ENCODE data around the gene ZNF428.
A peak's percentile ranks its signal among the peaks of the same experiment; 100 is the strongest.
"Not testable (repeated sequence)": the region's sequence is repeated elsewhere in the genome, so short reads cannot be mapped to it uniquely, and the experiment has no call there.

ZNF428 gene

DNA sequence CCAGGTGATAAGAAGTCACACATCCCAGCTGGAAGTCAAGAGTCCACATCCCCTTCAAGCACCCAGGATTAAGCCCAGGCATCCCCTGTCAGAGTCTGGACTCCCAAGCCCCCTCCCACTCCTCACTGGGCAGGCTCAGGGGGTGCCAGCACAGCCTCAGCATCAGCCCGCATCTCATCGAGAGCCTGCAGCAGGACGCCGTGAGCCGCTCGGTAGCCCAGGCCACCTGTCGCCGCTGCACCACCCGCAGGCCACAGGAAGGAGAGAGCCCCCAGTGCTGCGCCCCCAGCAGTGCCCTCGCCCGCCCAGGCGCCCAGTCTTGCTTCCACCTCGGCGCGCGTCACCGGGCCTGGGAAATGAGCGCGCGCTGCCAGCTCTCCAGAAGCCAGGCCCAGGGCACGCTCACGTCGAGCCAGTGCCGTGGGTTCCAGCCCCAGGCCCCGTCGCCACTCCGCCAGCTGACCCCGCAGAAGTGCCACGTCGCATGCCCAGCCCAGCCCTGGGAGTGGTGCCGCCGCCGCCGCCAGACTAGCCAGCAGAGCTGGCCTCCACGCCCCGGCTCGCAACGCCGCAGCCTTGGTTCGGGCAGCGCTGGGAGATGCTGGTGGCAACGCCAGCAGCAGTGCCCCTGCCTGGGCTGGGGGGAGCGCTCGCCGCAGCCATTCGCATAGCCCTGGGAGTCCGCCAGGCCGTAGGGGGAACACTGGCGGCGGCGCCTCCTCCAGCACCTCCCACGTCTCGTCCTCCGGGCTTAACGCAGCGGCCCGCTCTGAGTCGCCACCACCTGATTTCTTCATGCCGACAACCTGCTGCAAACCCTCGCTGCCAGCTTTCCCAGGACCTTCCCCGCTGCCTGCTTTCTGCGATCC is 27.3 kb downstream of the ZNF428 start:
- no peak for DNase-seq

DNA sequence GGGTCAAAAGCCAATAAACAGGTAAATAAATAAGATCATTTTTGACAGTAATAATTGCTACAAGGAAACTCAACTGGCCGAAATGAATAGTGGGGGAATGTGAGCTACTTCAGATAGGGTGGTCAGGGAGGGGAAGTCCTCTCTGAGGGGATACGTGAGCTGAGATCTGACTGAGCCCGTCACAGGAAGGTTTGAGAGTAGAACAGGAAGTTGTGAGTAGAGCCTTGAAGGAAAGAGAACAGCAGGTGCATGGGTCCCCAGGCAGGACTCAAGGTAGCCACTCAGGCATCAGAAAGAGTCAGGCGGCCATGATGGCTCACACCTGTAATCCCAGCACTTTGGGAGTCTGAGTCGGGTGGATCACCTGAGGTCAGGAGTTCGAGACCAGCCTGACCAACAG is 29.8 kb downstream of the ZNF428 start:
- DNase-seq = no peak

DNA sequence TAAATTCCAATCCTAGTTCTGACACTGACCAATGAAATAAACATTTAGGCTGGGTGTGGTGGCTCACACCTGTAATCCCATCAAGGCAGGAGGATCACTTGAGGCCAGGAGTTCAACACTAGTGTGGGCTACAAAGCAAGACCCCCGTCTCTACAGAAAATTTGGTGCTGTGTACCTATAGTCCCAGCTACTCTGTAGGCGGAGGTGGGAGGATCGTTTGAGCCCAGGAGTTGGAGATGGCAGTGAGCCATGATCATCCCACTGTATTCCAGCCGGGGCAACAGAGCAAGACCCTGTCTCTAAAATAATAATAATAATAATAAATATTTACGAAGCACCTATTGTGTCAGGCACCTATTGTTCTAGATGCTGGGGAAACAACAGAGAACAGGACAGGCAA is 30.2 kb downstream of the ZNF428 start:
- DNase-seq = no peak

DNA sequence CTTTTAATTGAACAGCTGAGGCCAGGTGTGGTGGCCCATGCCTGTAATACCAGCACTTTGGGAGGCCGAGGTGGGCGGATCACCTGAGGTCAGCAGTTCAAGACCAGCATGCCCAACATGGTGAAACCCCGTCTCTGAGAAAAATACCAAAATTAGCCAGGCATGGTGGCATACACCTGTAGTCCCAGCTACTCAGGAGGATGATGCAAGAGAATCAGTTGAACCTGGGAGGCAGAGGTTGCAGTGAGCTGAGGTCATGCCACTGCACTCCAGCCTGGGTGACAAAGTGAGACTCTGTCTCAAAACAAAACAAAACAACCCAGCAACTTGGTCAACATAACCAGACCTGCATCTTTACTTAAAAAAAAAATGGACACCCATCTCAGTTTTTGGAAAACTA is 32.4 kb downstream of the ZNF428 start:
- DNase-seq = not testable (repeated sequence)

DNA sequence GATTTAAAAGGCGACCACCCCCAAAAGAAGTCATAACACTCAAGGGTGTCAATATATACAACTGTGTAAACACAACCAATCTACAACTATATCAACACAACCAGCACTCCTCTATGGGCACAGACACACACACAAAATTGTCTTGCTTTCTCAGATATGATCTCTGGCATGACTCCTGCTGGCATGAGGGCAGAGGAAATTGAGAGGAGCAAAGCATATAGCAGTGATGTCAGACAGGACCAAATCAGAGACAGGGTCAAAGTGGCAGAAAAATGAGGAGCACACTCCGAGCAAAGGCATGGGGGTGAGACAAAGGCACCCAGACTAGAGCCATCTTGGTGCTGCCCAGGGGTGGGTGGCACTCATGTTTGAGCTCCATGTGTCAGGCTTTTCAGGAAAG is 33.1 kb downstream of the ZNF428 start:
- DNase-seq = no peak

DNA sequence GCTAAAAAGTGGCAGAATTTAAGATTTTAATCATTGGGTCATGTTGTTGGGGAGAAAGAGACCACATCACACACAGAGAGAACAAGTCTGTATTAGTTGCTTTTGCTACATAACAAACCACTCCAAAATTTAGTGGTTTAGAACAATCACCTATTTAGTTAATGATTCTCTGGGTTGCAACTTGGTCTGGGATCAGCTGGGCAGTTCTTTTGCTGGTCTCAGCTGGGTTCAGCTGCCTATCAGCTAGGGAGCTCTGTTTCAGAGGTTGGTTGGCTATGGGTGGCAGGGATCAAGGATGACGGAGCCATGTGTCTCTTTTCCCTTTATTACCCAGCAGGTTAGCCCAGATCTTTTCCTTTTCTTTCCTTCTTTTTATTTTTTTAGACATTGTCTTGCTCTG is 34.9 kb downstream of the ZNF428 start:
- DNase-seq = no peak

DNA sequence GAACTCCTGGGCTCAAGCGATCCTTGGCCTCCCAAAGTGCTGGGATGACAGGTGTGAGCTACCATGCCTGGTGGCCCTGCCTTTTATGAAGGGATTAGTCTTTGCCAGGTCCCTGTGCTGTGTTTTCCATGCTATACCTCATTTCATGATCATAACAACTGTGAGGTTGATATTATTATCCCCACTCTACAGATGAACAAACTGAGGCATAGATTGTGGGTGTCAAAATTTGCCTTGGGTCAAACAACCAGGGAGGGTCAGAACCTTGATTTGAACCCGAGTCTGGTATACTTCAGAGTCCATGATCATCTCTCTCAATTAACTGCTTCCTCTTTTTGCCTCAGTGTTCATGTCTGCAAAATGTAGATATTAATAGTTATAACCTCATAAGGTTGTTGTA is 36.9 kb downstream of the ZNF428 start:
- DNase-seq = no peak

DNA sequence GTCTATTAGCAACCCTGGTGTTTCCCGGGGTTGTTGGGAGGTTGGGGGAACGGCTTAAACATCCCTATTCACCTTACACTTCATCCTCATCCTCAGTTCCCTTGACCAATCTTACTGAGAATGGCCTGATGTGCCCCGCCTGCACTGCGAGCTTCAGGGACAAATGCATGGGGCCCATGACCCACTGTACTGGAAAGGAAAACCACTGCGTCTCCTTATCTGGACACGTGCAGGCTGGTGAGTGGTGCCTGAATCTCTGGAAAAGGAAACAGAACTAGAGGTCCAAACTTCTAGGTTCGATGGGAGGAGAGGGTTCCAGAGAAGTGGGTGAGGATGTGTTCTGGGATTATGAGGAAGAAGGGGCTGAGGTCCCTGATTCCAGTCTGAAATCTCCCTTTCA is 38.0 kb downstream of the ZNF428 start:
- DNase-seq = no peak

DNA sequence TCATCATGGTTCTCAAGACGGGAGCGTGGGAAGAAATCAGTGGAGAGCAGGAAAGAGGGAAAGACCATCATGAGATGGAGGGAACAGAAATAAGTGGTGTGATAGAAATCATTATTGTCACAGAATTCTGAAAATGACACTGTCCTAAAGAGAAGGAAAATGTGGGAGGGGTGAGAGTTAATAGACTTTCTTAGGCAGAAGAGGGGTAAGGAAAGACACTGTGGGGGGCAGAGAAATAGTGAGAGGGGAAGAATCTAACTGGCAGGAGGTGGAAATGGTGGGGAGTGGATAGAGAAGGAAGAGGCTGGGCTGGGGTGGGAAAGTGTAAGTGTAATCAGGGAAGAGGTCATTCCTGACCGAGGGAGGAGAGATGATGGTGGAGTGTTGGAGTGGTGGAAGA is 40.6 kb downstream of the ZNF428 start:
- no peak for DNase-seq

DNA sequence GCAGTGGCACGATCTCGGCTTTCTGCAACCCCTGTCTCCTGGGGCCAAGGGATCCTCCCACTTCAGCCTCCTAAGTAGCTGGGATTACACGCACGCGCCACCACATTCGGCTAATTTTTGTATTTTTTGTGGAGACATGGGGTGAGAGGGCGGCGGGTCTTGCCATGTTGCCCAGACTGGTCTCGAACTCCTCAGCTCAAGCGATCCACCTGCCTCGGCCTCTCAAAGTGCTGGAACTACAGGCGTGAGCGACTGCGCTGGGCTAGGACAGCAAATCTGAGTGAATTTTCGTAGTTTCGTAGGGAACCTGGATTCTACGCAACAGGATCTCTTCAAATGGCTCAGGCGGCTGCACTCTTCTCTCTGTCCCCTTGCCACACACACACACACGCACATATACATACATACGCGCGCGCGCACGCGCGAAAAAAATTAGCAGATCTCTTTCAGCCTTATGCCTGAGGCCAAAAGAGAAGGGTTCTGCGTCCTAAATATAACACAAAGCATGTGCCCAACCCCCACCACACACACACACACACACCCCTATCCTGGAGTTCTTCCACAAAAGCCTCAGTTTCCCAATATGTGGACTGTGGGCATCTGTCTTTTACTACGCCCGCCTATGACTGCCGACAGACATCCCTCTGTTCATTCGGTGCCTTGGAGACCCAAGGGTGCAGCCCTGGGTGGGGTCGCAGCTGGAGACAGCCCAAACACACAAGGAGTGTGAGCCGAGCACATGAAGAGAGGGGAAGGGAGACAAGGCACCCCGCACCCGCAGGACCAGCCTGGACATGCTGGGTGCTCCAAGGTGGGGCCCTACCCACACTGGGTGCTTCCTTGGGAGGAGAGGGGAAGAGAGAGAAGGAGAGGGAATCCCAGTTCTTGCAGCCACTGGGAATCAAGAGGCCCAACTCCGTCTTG is 43.2 kb downstream of the ZNF428 start:
- no peak for DNase-seq

DNA sequence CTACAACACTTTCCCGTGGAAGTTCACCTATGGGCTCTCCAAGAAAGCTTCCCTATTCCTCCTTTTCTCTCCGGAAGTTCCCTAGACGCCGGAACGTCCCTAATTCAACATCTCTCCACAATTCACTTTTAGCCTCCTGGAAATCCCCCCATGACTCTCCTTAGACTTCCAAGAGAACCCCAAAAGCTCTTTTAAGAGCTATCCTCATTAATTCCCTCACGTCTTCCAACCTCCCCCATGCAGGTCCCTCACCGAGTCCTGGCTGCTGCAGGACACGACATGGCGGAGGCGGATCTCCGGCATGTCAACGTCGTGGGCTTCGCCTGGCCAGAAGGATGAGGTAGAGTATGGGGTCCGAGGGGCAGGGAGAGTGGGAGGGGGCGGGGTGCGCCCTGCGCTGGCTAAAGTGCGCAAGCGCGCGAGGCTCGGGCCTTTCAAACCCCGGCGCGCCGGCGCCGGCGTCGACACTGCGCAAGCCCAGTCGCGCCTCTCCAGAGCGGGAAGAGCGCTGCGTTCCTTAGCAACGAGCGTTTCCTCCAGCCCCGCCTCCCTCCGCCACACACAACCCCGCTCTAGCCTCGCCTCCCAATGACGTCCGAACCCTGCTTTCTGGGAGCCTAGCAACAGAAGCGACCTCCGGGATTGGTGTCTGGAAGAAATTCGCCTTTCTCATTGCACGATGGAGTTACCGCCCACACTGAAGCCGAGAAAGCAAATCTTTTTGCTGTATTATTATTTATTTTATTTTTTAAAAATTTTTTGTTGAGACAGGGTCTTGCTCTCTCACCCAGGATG is 44.1 kb downstream of the ZNF428 start, which contains the start of the genes PINLYP and XRCC1:
Gene PINLYP, plus strand, starts transcription at position 646 of the 795 bp plus-strand sequence. CDS start 1,391 bp downstream, outside the sequence.
Gene XRCC1, minus strand, starts transcription at position 372 of the 795 bp plus-strand sequence. Its CDS starts 69 bp downstream, at position 303.
- peak; percentile 96 for DNase-seq

DNA sequence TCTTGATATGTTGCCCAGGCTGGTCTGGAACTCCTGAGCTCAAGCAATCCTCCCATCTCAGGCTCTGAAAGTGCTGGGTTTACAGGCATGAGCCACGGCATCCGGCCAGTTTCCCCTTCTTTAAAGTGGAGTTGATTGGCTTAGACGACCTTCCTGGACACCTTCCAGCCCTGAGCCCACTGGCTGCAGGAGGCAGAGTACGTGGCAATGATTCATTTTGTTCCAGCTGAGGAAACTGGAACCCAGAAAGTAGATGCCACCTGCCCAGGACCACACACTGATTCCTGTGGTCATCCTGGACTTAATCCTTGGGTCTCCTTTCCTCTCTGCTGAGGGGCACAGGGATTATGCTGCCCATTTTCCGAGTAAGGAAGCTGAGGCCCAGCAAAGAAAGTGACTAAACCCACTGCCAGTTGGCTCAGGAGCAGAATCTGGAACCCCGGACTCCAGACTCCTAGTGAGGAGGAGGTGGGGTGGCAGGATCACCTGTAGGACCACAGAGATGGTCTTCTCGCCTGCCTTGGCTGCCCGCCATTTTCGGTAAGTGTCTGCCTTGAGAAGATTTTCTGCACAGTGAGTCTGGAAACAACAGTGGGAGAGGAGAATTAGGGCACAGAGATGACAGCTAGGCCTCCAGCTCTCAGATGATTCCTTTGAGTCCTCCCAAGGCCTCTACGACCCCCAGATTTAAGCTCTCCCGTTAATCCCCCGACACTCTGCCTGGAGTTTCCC is 44.8 kb downstream of the ZNF428 start:
- DNase-seq = no peak

DNA sequence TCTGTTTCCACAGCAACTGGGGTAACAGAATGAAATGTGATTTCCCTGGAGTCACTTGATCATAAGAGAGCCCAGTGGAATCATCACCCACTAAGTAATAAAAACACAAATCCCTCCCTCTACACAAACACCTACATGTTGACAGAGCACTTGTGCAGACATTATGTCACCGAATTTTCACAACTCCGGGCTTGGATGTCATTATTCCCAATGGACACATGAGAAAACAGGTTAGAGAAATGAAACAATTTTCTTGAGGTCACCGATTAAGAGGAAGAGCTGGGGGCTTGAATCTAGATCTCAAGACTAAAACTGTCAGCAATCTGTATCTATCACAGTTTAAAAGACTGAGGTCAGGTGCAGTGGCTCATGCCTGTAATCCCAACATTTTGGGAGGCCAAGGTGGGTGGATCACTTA is 47.2 kb downstream of the ZNF428 start:
- DNase-seq = no peak

DNA sequence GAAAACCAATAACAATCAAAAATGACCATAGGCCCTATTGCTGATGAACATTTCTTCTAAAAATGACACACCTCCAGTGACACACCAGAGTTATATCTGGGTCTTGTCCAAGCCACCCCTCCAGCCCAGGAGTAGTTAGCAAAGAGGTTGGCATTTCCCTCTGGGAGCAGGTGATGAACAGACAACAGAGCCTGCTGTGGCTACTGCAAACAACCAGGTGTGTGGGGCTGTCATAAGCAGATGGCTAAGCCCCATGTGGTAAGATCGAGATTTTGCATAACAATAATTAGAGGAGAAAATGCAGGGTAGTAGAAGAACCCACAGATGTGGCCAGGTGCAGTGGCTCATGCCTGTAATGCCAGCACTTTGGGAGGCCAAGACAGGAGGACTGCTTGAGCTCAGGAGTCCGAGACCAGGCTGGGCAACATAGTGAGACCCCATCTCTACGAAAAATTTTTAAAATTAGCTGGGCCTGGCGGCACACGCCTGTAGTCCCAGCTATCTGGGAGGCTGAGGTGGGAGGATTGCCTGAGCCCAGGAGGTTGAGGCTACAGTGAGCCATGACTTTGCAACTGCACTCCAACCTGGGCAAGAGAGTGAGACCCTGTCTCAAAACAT is 49.1 kb downstream of the ZNF428 start:
- DNase-seq = no peak

DNA sequence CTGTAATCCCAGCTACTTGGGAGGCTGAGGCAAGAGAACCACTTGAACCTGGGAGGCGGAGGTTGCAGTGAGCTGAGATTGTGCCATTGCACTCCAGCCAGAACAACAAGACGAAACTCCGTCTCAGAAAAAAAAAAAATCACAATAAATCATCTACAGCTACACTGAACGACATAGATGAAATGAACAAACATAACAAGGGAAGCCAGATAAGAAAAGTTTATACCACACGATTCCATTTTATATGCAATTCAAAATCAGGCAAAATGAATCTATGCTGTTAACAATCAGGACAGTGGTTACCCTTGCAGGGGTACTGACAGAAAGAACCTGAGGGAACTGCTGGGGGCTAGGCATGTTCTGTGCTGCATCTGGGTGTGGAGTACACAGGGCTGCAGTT is 49.8 kb downstream of the ZNF428 start:
- DNase-seq = no peak

DNA sequence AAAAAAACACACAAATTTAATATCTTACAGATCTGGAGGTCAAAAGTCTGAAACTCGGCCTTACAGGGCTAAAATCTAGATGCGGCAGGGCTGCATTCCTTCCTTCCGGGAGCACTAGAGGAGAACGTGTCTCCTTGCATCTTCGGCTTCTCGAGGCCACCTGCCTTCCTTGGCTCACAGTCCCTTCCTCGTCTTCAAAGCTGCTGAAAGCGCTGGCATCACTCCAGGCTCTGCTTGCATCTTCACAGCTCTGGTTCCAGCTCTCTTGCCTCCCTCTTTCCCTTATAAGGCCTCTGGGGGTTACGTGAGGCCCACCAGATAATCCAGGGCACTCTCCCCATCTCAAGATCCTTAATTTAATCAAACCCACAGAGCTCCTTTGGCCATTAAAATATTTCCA is 54.6 kb downstream of the ZNF428 start:
- DNase-seq = no peak

DNA sequence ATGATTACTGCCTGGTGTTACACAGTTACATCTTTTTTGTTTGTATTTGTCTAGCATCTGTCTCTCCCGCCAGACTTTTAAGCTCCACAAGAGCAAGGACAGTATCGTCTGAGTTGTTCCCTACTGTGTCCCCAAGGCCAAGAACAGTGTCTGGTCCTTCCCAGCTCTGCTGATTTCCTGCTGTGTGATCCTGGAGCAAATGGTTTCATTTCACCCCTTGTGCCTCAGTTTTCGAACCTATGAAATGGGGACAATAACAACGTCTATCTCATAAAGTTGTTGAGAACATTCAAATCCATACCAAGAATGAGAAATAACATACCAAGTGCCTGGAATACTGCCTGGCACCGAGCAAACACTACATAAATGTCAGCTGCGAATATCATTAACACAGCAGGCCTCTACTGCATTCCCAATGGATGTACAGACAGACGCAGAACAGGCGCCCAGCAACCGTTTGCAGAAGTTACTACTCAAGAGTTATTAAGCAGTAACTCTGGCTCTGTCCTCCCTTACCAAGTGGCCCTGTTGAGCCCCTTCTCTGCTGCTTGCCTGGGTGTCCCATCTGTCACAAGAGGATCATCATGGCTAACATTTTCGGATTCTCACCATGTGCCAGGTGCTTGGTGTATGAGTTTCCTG is 55.5 kb downstream of the ZNF428 start:
- DNase-seq = no peak

DNA sequence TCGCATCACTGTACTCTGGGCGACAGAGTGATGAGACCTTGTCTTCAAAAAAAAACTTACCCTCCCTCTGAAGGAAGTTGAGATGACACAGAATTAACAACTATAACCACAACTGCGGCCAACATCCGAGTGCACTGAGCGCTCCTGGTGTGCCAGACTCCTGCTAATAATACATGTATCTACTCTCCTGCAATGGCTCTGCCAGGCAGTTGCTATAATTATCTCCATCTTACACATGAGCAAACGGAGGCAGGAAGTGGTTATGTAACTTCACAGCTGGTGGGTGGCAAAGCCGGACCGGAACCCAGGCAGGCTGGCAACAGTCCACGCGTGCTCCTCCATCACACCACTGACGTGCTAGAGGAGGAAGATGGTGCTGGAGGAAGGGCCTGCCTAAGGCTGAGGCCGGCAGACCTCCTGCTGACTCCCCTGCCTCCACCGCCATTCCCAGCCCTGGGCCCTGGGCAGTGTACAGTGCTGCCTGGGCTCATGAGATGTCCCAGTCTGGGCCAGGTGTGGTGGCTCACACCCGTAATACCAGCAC is 56.7 kb downstream of the ZNF428 start:
- DNase-seq = peak; percentile 75

DNA sequence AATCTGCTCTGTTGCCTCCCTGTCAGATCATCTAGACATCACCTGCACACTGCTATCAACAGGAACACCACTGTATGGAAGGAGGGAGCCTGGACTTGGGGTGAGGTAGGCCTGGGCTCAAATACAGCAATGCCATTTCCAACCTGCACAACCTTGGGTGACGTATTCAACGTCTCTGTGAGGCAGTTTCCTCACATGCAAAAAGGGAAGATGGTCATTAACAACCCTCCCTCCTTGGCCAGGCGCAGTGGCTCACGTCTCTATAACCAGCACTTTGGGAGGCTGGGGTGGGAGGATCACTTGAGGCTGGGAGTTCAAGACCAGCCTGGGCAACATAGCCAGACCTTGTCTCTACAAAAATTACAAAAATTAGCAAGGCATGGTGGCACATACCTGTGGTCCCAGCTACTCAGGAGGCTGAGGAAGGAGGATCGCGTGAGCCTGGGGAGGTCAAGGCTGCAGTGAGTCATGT is 57.2 kb downstream of the ZNF428 start:
- no peak for DNase-seq

DNA sequence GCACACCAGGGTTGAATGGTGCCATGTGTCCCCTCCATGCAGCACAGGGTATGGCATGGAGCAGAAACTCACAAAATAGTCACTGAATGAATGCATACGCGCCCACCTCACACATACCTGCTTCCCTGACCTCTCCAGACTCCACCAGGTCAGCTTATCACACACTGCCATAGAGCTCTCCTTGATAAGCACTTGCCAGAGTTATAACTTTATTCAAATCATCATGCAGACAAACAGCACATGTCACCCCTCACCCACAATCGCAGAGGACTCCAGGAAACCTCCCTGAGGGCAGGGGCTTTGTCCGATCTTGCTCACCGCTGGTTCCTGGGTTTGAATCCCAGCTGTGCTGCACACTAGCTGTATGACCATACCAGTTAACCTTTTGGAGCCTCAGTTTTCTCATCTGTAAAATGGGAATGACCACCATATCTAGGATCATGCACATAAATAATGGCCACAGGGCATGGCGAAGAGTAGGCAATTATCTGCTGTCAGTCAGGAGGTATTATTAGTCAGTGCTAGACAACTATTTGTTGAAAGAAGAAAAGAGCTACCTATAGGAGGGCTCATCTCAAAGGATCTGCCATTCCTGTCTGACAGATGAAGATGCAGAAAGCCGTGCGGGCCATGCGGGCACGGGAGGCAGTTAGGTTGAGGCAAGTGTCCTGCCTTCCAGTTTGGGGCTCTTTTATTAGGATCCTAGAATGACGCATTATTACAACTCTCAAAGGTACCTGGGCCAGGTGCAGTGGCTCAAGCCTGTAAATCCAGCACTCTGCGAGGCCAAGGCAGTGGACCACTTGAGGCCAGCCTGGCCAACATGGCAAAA is 58.1 kb downstream of the ZNF428 start:
- no peak for DNase-seq
